BE2C (cell line): ENCODE results near the gene DDX56.
A peak's percentile ranks its signal among the peaks of the same experiment; 100 is the strongest.
"Not testable (repeated sequence)": the region's sequence is repeated elsewhere in the genome, so short reads cannot be mapped to it uniquely, and the experiment has no call there.

Experiments
- DNase-seq: peaks from one replicate; pipeline ENCODE4 v3.0.0-alpha.2; 2020
- H3K27me3 ChIP-seq: fragments of 250-450 bp; sonication (Bioruptor Pico); 2 replicates; pipeline ENCODE4 v1.5.1; 2020; ENCODE audit warnings: mild to moderate bottlenecking
- H3K36me3 ChIP-seq: fragments of 250-450 bp; sonication (Bioruptor Pico); 2 replicates; pipeline ENCODE4 v1.5.1; 2020; ENCODE audit warnings: mild to moderate bottlenecking
- H3K4me1 ChIP-seq: fragments of 250-450 bp; sonication (Bioruptor Pico); 2 replicates; pipeline ENCODE4 v1.5.1; 2020
- H3K4me3 ChIP-seq: 2 replicates; pipeline ENCODE4 v1.5.1; 2011; ENCODE audit warnings: low read depth, low read length
- H3K9me3 ChIP-seq: fragments of 250-450 bp; sonication (Bioruptor Pico); 2 replicates; pipeline ENCODE4 v1.5.1; 2020
- CTCF ChIP-seq: IDR thresholded peaks from 2 replicates; pipeline ENCODE4 v1.5.1; 2012; ENCODE audit warnings: mild to moderate bottlenecking, low read depth, low read length

The DDX56 gene

DNA sequence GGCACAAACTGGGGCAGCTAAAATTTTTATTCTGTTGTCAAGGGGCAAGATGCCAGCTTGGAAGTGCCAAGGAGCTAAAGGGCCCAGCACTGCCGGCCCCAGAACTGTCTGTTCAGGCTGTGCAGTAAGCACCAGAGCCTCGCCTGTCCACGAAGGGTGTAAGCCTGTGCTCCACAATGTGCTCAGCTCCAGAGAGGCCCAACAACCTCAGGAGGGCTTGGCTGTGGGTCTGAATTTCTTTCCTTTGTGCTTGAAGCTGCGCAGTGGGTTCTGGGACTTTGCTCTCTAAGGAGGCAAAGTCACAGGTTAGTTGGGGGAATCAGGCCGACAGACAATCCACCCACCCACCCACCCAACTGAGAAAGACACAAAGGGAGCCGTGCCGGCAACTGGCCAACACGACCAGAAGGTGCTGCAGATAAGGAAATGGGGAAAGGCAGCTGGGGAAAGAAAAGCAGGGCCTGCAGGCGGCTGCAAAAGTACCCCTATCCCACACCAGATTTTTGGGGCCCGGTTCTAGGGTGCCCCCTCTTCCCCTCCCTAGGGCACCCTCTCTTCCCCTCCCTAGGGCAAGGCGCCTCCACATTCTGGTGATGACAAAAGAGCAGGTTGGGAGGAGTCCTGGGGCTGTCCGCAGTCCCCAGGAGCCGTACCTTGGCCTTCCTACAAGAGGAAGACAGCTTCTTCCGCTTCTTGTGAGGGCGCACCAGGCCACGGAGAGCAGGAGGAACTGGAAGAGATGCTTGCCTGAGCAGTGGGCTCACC is 7.7 kb downstream of the DDX56 start:
- Histone ChIP-seq H3K9me3 (no peaks in the 10 kb centered on the region), H3K4me3 (no peak overlapping the region), H3K36me3 (peaks cover 62% of the 10 kb centered on the region), H3K4me1 (no peaks in the 10 kb centered on the region), H3K27me3 (no peaks in the 10 kb centered on the region)
- no peak for DNase-seq
- TF ChIP-seq CTCF: no peak

- no peak overlapping the region for H3K4me3 ChIP-seq
- H3K9me3 ChIP-seq: no peaks in the 10 kb centered on the region
- no peaks in the 10 kb centered on the region for H3K4me1 ChIP-seq
- H3K27me3 ChIP-seq: no peaks in the 10 kb centered on the region
- peaks cover 55% of the 10 kb centered on the region for H3K36me3 ChIP-seq
- peak; percentile 78 for DNase-seq
- peak; percentile 96 for TF ChIP-seq CTCF
Observed at GRCh38 chr7:44565097-44565794, 8.5 kb downstream of the DDX56 start.

GRCh38 chr7:44564606-44565005 is 9.1 kb downstream of the DDX56 start:
- Histone ChIP-seq H3K27me3 (no peaks in the 10 kb centered on the region), H3K4me3 (no peak overlapping the region), H3K9me3 (no peaks in the 10 kb centered on the region), H3K4me1 (no peaks in the 10 kb centered on the region), H3K36me3 (peaks cover 48% of the 10 kb centered on the region)
- no peak for DNase-seq
- no peak for TF ChIP-seq CTCF

DNA sequence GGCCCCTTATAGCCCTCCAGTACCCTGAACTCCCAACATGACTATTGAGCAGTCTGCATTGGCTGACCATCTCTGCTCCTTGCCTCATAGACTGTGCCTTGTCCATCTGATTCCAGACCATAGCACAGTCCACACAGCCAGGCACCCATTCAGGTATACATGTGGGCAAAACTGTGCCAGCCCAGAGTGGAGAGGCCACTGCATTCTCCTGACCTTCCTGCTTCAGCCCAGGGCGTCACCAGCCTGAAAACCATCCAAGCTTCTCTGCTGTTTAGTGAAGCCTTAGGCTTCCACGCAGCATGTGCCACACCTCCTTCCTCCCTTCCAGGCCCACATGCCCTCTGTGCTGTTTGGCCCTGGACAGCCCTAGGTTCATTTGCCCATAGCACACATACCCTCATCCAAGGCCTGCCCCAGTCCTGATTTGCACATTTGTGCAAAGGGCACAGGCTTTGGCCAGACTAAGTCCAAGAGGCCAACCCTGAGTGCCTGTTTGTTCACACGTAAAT is 10.5 kb downstream of the DDX56 start:
- Histone ChIP-seq H3K9me3 (no peaks in the 10 kb centered on the region), H3K4me1 (no peaks in the 10 kb centered on the region), H3K27me3 (no peaks in the 10 kb centered on the region), H3K4me3 (no peak overlapping the region), H3K36me3 (peaks cover 35% of the 10 kb centered on the region)
- no peak for TF ChIP-seq CTCF
- no peak for DNase-seq

GRCh38 chr7:44562622-44562962 is 11.1 kb downstream of the DDX56 start:
- not testable (repeated sequence) for DNase-seq, H3K27me3 ChIP-seq, H3K4me1 ChIP-seq, H3K4me3 ChIP-seq, H3K9me3 ChIP-seq
- peaks cover 28% of the 10 kb centered on the region for H3K36me3 ChIP-seq

DNA sequence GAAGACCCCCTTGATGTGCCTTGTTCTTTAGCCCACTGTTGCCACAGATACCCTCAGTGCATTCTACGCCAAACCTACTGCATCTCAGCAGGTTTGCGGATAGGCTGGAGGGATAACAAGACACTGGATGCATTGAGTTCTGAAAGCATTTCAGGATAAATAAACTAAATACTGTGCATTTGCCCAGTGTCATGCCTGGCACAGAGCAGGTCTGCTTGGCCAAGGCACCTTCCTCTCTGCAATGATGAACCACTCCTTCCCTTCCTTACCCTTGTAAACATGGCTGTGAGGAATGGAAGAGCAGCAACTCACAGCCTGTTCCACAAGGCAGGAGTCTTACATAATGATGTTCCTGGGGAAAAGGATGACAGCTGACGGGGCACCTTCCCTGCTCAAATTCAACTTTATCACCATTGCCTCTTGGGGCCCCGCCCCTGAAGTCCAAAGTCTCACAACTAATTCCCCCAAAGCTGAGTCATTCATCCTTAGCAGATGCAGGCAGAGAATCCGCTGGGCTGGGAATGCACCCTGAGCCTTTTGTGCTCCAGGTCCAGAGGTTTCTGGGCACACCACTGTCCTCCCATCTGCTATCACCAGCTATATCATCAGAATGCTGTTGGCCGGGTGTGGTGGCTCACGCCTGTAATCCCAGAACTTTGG is 11.6 kb downstream of the DDX56 start:
- Histone ChIP-seq H3K27me3 (no peaks in the 10 kb centered on the region), H3K4me3 (no peak overlapping the region), H3K4me1 (no peaks in the 10 kb centered on the region), H3K36me3 (peaks cover 23% of the 10 kb centered on the region), H3K9me3 (no peaks in the 10 kb centered on the region)
- no peak for DNase-seq
- TF ChIP-seq CTCF: no peak
